Adipocyte (in vitro differentiated cells): ENCODE results near the gene PRDM16.

Source experiments
- DNase-seq: peaks from one replicate; pipeline ENCODE4 v3.0.0-alpha.2; 2015; ENCODE audit warnings: low read depth
- H3K27me3 ChIP-seq: replicated peaks from 2 replicates; pipeline ENCODE4 v1.7.0; 2013; ENCODE audit warnings: mild to moderate bottlenecking, low read length, moderate library complexity; ENCODE audit not compliant: control insufficient read depth, insufficient read depth
- H3K36me3 ChIP-seq: 2 replicates; pipeline ENCODE4 v1.7.0; 2013; ENCODE audit warnings: low read length, mild to moderate bottlenecking, moderate library complexity; ENCODE audit not compliant: control insufficient read depth, insufficient read depth, severe bottlenecking
- H3K4me1 ChIP-seq: 2 replicates; pipeline ENCODE4 v1.7.0; 2013; ENCODE audit warnings: mild to moderate bottlenecking, low read length, moderate library complexity; ENCODE audit not compliant: control insufficient read depth, insufficient read depth
- H3K4me3 ChIP-seq: 2 replicates; pipeline ENCODE4 v1.7.0; 2013; ENCODE audit warnings: mild to moderate bottlenecking, low read length, moderate library complexity
- H3K9ac ChIP-seq: 2 replicates; pipeline ENCODE4 v1.7.0; 2013; ENCODE audit warnings: mild to moderate bottlenecking, low read length, moderate library complexity
- H3K9me3 ChIP-seq: 2 replicates; pipeline ENCODE4 v1.7.0; 2013; ENCODE audit warnings: mild to moderate bottlenecking, low read length, moderate library complexity; ENCODE audit not compliant: control insufficient read depth

Gene PRDM16

DNA sequence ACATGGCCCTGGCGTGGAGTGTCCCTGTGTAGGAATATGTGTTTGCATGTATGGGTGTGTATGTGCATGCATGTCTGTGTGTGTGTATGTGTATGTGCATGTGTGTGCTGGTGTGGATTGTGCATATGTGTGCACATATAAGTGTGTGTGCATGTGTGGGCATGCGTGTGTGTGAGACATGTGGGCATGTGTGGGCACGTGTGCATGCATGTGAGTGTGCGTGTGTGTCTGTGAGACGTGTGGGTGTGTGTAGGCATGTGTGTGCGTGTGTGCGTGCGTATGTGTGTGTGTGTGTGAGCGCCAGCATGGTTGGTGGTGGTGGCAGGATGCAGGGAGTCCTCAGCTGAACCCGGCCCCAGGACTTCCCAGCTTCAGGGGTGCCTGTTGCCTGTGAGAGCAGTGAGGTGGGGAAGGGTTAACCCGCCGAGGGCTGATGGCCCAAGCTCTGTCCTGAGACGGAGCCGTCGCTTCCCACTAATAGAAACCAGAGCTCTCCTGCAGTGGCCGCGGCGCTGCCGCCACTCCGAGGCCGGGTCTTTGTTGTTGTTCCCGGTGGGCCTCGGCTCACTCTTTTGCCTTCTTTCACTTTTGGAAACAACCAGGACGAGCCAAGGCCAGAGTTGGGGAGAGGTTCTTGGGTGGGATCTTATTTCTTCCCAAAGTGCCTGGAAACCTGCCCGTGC is 241.9 kb downstream of the PRDM16 start:
- Histone ChIP-seq H3K36me3 (no peaks in the 10 kb centered on the region), H3K4me1 (peaks cover 44% of the 10 kb centered on the region), H3K9me3 (no peaks in the 10 kb centered on the region), H3K9ac (no peak overlapping the region), H3K27me3 (peaks cover 4% of the 10 kb centered on the region), H3K4me3 (no peak overlapping the region)
- DNase-seq = no peak

DNA sequence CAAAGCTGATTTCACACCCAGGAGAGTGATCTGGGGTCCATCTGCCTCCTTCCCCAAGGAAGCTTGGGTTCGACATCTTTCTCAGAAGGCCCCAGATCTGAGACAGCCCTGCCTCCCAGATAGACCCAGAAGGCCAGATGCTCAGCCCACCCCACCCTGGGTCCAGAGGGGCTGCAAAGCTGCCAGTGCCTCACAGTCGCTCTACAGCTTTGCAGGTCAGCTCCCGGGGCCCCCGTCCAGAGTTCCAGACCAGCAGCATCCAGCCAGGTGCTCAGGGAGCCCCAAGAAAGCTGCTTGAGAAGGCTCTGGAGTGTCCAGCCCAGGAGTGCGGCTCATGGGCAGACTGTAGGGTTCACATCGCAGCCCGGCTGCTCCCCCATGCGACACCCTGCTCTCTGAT is 242.7 kb downstream of the PRDM16 start:
- Histone ChIP-seq H3K9me3 (no peaks in the 10 kb centered on the region), H3K4me1 (peaks cover 37% of the 10 kb centered on the region), H3K27me3 (peaks cover 4% of the 10 kb centered on the region), H3K9ac (no peak overlapping the region), H3K36me3 (no peaks in the 10 kb centered on the region), H3K4me3 (no peak overlapping the region)
- no peak for DNase-seq

DNA sequence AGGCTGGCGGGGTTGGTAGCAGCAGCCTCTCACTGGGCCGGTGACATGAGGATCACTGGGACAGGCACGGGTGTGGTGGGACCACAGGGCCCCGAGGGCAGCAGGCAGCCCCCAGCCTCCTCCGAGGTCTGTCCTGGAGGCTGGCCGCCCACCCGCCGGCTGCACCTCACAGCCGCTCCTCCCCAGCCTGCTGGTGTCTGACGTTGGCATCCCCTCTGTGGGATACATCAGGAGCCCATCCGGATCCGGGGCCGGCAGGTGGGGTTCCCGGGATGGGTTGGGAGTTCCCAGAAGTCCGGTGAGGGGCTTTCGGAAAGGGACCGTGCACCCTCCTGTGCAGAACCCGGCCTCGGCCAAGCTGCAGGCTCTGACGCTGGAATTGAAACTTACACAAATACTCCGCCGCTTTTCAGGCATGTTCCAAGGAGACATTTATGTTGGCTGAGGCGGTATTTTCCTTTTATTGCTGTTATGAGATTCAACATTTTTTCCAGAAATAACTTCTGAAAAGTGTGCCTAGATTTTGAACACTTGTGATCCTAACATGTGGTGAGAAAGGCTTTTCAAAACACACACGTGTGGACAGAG is 243.4 kb downstream of the PRDM16 start:
- DNase-seq = no peak
- Histone ChIP-seq H3K27me3 (peaks cover 4% of the 10 kb centered on the region), H3K4me1 (peaks cover 30% of the 10 kb centered on the region), H3K36me3 (no peaks in the 10 kb centered on the region), H3K4me3 (no peak overlapping the region), H3K9me3 (no peaks in the 10 kb centered on the region), H3K9ac (peak overlapping the region; percentile 56)

GRCh38 chr1:3312898-3313575 is 244.0 kb downstream of the PRDM16 start:
- no peak overlapping the region for H3K4me3 ChIP-seq
- no peaks in the 10 kb centered on the region for H3K9me3 ChIP-seq
- peaks cover 4% of the 10 kb centered on the region for H3K27me3 ChIP-seq
- peaks cover 28% of the 10 kb centered on the region for H3K4me1 ChIP-seq
- DNase-seq = peak; percentile 99
- peak overlapping the region; percentile 79 for H3K9ac ChIP-seq
- no peaks in the 10 kb centered on the region for H3K36me3 ChIP-seq

- no peaks in the 10 kb centered on the region for H3K9me3 ChIP-seq
- DNase-seq = peak; percentile 67
- peaks cover 28% of the 10 kb centered on the region for H3K4me1 ChIP-seq
- H3K27me3 ChIP-seq = peaks cover 4% of the 10 kb centered on the region
- peak overlapping the region; percentile 79 for H3K9ac ChIP-seq
- peak overlapping the region; percentile 11 for H3K4me3 ChIP-seq
- no peaks in the 10 kb centered on the region for H3K36me3 ChIP-seq
These were observed 244.6 kb downstream of the PRDM16 start for GRCh38 chr1:3313576-3313950.

DNA sequence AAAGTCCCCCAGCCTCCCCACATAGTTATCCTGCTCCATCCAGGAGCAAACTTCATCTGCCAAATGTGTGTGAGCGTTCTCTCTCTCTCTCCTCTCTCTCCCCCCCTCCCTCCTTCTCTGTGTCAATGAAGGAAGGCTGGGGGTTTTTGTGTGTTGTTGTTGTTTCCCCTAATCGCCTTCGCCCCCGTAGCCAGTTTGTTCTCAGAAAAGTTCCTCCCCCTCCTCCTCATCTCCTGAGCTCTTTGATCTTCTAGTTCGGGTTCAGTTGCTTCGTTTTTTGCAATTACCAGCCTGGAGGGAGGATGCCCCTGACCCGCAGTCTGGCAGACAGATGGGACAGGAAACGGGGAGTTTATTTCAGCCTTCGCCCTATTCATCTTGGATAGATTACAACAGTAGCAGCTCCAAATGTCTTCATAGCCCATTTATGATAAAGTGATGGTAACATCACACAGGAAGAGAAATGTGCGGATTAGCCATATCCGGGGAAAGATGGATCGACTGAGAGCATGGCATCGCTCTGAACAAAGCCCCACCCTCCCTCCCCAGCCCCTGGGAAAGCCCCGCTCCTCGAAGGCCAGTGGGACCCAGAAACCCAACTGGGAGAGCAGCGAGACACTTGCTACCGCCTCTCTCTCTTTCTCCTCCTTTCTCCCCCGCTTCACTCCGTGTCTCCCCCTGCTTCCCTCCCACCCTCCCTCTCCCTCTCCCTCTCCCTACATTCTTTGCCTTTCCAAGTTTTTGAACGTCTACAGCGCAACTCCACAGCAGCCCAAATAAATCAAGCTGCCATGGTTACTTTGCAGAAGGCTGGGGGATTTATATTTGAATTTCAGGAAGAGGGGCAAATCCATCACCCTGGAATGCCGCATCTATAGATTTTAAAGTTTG is 245.7 kb downstream of the PRDM16 start:
- Histone ChIP-seq H3K9ac (peak overlapping the region; percentile 79), H3K36me3 (no peaks in the 10 kb centered on the region), H3K9me3 (no peaks in the 10 kb centered on the region), H3K4me3 (no peak overlapping the region), H3K27me3 (peaks cover 4% of the 10 kb centered on the region), H3K4me1 (peaks cover 28% of the 10 kb centered on the region)
- DNase-seq = peak; percentile 3

- DNase-seq = no peak
- Histone ChIP-seq H3K4me3 (no peak overlapping the region), H3K9me3 (no peaks in the 10 kb centered on the region), H3K27me3 (peaks cover 5% of the 10 kb centered on the region), H3K4me1 (peaks cover 28% of the 10 kb centered on the region), H3K36me3 (no peaks in the 10 kb centered on the region), H3K9ac (no peak overlapping the region)
These were observed 246.7 kb downstream of the PRDM16 start for GRCh38 chr1:3315399-3316339.

GRCh38 chr1:3316340-3316943 is 247.4 kb downstream of the PRDM16 start:
- peaks cover 4% of the 10 kb centered on the region for H3K27me3 ChIP-seq
- H3K9ac ChIP-seq = no peak overlapping the region
- H3K4me1 ChIP-seq = peaks cover 28% of the 10 kb centered on the region
- H3K36me3 ChIP-seq = no peaks in the 10 kb centered on the region
- H3K4me3 ChIP-seq = no peak overlapping the region
- DNase-seq = no peak
- H3K9me3 ChIP-seq = no peaks in the 10 kb centered on the region

- Histone ChIP-seq H3K27me3 (peaks cover 4% of the 10 kb centered on the region), H3K9ac (no peak overlapping the region)
These were observed 248.5 kb downstream of the PRDM16 start for GRCh38 chr1:3317456-3317855.

DNA sequence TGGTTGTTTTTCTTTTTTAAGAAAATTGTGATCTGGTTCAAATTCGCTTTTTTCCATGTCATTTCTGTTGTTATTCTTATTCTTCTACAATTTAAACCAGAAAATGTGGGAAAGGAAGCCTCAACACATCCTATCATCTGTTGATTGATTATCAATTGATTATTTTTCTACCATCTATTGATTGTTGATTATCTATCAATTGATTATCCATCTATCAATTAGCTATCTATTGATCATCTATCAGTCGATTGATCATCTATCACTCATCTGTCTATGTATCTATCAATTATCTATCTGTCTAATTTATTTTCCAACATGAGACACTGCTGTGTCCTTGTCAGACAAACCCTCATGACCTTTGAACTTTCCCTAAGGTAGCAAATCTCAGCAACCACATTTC is 249.3 kb downstream of the PRDM16 start:
- Histone ChIP-seq H3K9ac (no peak overlapping the region), H3K9me3 (no peaks in the 10 kb centered on the region), H3K27me3 (peaks cover 13% of the 10 kb centered on the region), H3K36me3 (no peaks in the 10 kb centered on the region), H3K4me3 (no peak overlapping the region), H3K4me1 (peaks cover 18% of the 10 kb centered on the region)
- DNase-seq = no peak

More at GRCh38 chr1:3317456-3317855, 248.5 kb downstream of the PRDM16 start:
- peaks cover 25% of the 10 kb centered on the region for H3K4me1 ChIP-seq
- H3K4me3 ChIP-seq = no peak overlapping the region
- no peaks in the 10 kb centered on the region for H3K36me3 ChIP-seq
- no peaks in the 10 kb centered on the region for H3K9me3 ChIP-seq
- DNase-seq = no peak
